Keratinocyte (primary cell): Measurements from ENCODE around the gene EPM2AIP1. TPM values are rescaled to one million over a fixed set of nuclear protein-coding genes. Genes with fewer than 3 reads are reported as not detected.

ENCODE experiments used
- DNase-seq: peaks from one replicate; pipeline ENCODE4 v3.0.0-alpha.2; 2011; ENCODE audit warnings: low read depth, missing footprints, low spot score
- FAIRE-seq: peaks from 2 replicates; lab custom pipeline; 2011; peaks lifted over from hg19 to GRCh38; lab: Jason Lieb, UNC
- H2AFZ ChIP-seq: 2 replicates; pipeline ENCODE4 v1.6.0; 2012; ENCODE audit warnings: low read length, control low read depth, inconsistent platforms; ENCODE audit not compliant: control insufficient read depth
- H3K27ac ChIP-seq: 2 replicates; pipeline ENCODE4 v1.5.1; 2011; ENCODE audit warnings: low read length; ENCODE audit not compliant: control insufficient read depth, insufficient read depth
- H3K27me3 ChIP-seq: 3 replicates; pipeline ENCODE4 v1.6.0; 2011; ENCODE audit warnings: low read length; ENCODE audit not compliant: control insufficient read depth, insufficient read depth; ENCODE audit errors: extremely low read depth
- H3K36me3 ChIP-seq, 2 experiments: 2 replicates in 1 of 2; 3 replicates in 1 of 2; pipeline ENCODE4 v1.5.1; 2011; ENCODE audit warnings: low read length in 2 of 2, mild to moderate bottlenecking in 1 of 2; ENCODE audit not compliant: control insufficient read depth in 2 of 2, insufficient read depth in 2 of 2; ENCODE audit errors: extremely low read depth in 1 of 2
- H3K4me1 ChIP-seq: 3 replicates; pipeline ENCODE4 v1.5.1; 2011; ENCODE audit warnings: low read length; ENCODE audit not compliant: control insufficient read depth, insufficient read depth; ENCODE audit errors: extremely low read depth
- H3K4me2 ChIP-seq: 3 replicates; pipeline ENCODE4 v1.6.0; 2011; ENCODE audit warnings: low read depth, low read length; ENCODE audit not compliant: control insufficient read depth, insufficient read depth; ENCODE audit errors: extremely low read depth
- H3K4me3 ChIP-seq, 3 experiments: fragments of 200-600 bp in 1 of 3; sonication (generic) in 1 of 3; 2 replicates in 2 of 3; 3 replicates in 1 of 3; pipeline ENCODE4 v1.5.1; 2011 to 2016; ENCODE audit warnings: low read length in 3 of 3, mild to moderate bottlenecking in 3 of 3, control low read depth in 2 of 3, inconsistent platforms in 1 of 3, low read depth in 1 of 3, mixed read lengths in 1 of 3, mixed run types in 1 of 3, moderate library complexity in 1 of 3; ENCODE audit not compliant: control insufficient read depth in 2 of 3, insufficient read depth in 2 of 3; ENCODE audit errors: extremely low read depth in 1 of 3
- H3K79me2 ChIP-seq: 2 replicates; pipeline ENCODE4 v1.6.0; 2012; ENCODE audit warnings: low read length; ENCODE audit not compliant: control insufficient read depth, insufficient read depth
- H3K9ac ChIP-seq: 3 replicates; pipeline ENCODE4 v1.6.0; 2011; ENCODE audit warnings: low read length; ENCODE audit not compliant: control insufficient read depth, insufficient read depth; ENCODE audit errors: extremely low read depth
- H3K9me1 ChIP-seq: 3 replicates; pipeline ENCODE4 v1.6.0; 2011; ENCODE audit warnings: low read length; ENCODE audit not compliant: control insufficient read depth, insufficient read depth; ENCODE audit errors: extremely low read depth
- H3K9me3 ChIP-seq: 2 replicates; pipeline ENCODE4 v1.5.1; 2012; ENCODE audit warnings: low read depth, low read length; ENCODE audit not compliant: control insufficient read depth
- H4K20me1 ChIP-seq: 3 replicates; pipeline ENCODE4 v1.6.0; 2011; ENCODE audit warnings: low read length; ENCODE audit not compliant: control insufficient read depth, insufficient read depth; ENCODE audit errors: extremely low read depth
- CTCF ChIP-seq, 3 experiments: IDR thresholded peaks in 1 of 3; conservative IDR thresholded peaks in 1 of 3; optimal IDR thresholded peaks in 1 of 3; 2 replicates in 2 of 3; 3 replicates in 1 of 3; pipeline versions ENCODE3 to v1.5.1; 2011; ENCODE audit warnings: low read length in 3 of 3, mild to moderate bottlenecking in 3 of 3, moderate library complexity in 2 of 3, control low read depth in 1 of 3, inconsistent platforms in 1 of 3; ENCODE audit not compliant: insufficient read depth in 2 of 3; ENCODE audit errors: extremely low read depth in 1 of 3
- EZH2 ChIP-seq: IDR thresholded peaks from one replicate; pipeline ENCODE4 v1.6.1; 2012; ENCODE audit warnings: inconsistent platforms, mild to moderate bottlenecking, low read length, moderate library complexity
- dilution Hi-C: fragments of 300-500 bp; cut with MboI; formaldehyde crosslinking; loops from one replicate; pipeline ENCODE4 v1.7.0; 2020; ENCODE audit warnings: low sequenced_read_pairs; ENCODE audit not compliant: extremely low pct_ligation_motif_present
- polyA plus RNA-seq, 5 experiments: library from polyadenylated mRNA; depleted of rRNA in 3 of 5; stranded (reverse) in 3 of 5; stranded (forward) in 1 of 5; unstranded in 1 of 5; fragments of >200 nt; gene quantifications; 1 replicate in 1 of 5; 2 replicates in 3 of 5; 3 replicates in 1 of 5; pipeline versions ENCODE4 v1.2.1 to v1.2.3, GENCODE V29; 2011 to 2012; ENCODE audit warnings: missing spikeins in 2 of 5, low read depth in 1 of 5, low replicate concordance in 1 of 5

The EPM2AIP1 gene
- polyA plus RNA-seq, 1 donor (not counting 4 experiments of a cell fraction or from before 2014, with no cell fraction given) = 5.5 TPM

GRCh38 chr3:36942638-36943248 lies 50.2 kb downstream of the EPM2AIP1 start:
- Histone ChIP-seq H3K9me1 (no peaks in the 10 kb centered on the region), H3K27ac (no peak overlapping the region), H3K27me3 (peaks cover 7% of the 10 kb centered on the region), H3K4me2 (no peak overlapping the region), H3K4me1 (peaks cover 11% of the 10 kb centered on the region), H2AFZ (no peak overlapping the region), H3K9me3 (no peaks in the 10 kb centered on the region), H3K9ac (no peak overlapping the region), H3K79me2 (no peaks in the 10 kb centered on the region), H4K20me1 (no peaks in the 10 kb centered on the region), H3K4me3 (no peak overlapping the region), H3K36me3 (no peaks in the 10 kb centered on the region)
- FAIRE-seq (no peak), DNase-seq (no peak)
- dilution Hi-C loops = no loop called here
- no peak for TF ChIP-seq CTCF (optimal IDR thresholded peaks at IDR 0.05 in 1 of 3, IDR thresholded peaks at IDR 0.05 in 1 of 3, conservative IDR thresholded peaks at IDR 0.05 in 1 of 3; ENCODE audit: extremely low read depth in 1 of 3, insufficient read depth in 2 of 3, low read length in 3 of 3)
- TF ChIP-seq EZH2 = no peak

GRCh38 chr3:36941658-36942057 lies 51.3 kb downstream of the EPM2AIP1 start:
- Histone ChIP-seq H3K9me3 (no peaks in the 10 kb centered on the region), H3K4me2 (no peak overlapping the region), H3K4me1 (peaks cover 12% of the 10 kb centered on the region), H3K27me3 (peaks cover 7% of the 10 kb centered on the region), H3K27ac (no peak overlapping the region), H3K9ac (no peak overlapping the region), H4K20me1 (no peaks in the 10 kb centered on the region), H2AFZ (no peak overlapping the region), H3K36me3 (no peaks in the 10 kb centered on the region), H3K9me1 (no peaks in the 10 kb centered on the region), H3K4me3 (no peak overlapping the region), H3K79me2 (no peaks in the 10 kb centered on the region)
- dilution Hi-C loops = no loop called here
- TF ChIP-seq CTCF (optimal IDR thresholded peaks at IDR 0.05 in 1 of 3, IDR thresholded peaks at IDR 0.05 in 1 of 3, conservative IDR thresholded peaks at IDR 0.05 in 1 of 3; ENCODE audit: extremely low read depth in 1 of 3, insufficient read depth in 2 of 3, low read length in 3 of 3) (no peak), EZH2 (no peak)
- FAIRE-seq = no peak
- no peak for DNase-seq
